Measurements from ENCODE around the gene ADARB2.

- TF ChIP-seq MAX (IDR thresholded peaks at IDR 0.05; ENCODE audit: low read depth, low read length) (no peak), ZSCAN29 (IDR thresholded peaks at IDR 0.05) (no peak), DPF2 (IDR thresholded peaks at IDR 0.05) (no peak), ESRRA (IDR thresholded peaks at IDR 0.05; ENCODE audit: low read length) (no peak), STAT1 (conservative IDR thresholded peaks at IDR 0.05) (no peak), ZNF274 (IDR thresholded peaks at IDR 0.05; ENCODE audit: insufficient read depth, insufficient read length) (no peak), MXI1 (IDR thresholded peaks at IDR 0.05; ENCODE audit: low read depth, low read length) (no peak), SRF (IDR thresholded peaks at IDR 0.05; ENCODE audit: low read depth in 2 of 2, low read length in 2 of 2) (no peak)
- TF ChIP-seq, protein P1, sequence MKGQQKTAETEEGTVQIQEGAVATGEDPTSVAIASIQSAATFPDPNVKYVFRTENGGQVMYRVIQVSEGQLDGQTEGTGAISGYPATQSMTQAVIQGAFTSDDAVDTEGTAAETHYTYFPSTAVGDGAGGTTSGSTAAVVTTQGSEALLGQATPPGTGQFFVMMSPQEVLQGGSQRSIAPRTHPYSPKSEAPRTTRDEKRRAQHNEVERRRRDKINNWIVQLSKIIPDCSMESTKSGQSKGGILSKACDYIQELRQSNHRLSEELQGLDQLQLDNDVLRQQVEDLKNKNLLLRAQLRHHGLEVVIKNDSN (IDR thresholded peaks at IDR 0.05; ENCODE audit: borderline replicate concordance, extremely low read length, insufficient read depth, low read depth, low read length): no peak
- TF ChIP-seq, protein P2, sequence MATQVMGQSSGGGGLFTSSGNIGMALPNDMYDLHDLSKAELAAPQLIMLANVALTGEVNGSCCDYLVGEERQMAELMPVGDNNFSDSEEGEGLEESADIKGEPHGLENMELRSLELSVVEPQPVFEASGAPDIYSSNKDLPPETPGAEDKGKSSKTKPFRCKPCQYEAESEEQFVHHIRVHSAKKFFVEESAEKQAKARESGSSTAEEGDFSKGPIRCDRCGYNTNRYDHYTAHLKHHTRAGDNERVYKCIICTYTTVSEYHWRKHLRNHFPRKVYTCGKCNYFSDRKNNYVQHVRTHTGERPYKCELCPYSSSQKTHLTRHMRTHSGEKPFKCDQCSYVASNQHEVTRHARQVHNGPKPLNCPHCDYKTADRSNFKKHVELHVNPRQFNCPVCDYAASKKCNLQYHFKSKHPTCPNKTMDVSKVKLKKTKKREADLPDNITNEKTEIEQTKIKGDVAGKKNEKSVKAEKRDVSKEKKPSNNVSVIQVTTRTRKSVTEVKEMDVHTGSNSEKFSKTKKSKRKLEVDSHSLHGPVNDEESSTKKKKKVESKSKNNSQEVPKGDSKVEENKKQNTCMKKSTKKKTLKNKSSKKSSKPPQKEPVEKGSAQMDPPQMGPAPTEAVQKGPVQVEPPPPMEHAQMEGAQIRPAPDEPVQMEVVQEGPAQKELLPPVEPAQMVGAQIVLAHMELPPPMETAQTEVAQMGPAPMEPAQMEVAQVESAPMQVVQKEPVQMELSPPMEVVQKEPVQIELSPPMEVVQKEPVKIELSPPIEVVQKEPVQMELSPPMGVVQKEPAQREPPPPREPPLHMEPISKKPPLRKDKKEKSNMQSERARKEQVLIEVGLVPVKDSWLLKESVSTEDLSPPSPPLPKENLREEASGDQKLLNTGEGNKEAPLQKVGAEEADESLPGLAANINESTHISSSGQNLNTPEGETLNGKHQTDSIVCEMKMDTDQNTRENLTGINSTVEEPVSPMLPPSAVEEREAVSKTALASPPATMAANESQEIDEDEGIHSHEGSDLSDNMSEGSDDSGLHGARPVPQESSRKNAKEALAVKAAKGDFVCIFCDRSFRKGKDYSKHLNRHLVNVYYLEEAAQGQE (IDR thresholded peaks at IDR 0.05; ENCODE audit: low read depth, low read length): no peak
- TF ChIP-seq, protein P3, sequence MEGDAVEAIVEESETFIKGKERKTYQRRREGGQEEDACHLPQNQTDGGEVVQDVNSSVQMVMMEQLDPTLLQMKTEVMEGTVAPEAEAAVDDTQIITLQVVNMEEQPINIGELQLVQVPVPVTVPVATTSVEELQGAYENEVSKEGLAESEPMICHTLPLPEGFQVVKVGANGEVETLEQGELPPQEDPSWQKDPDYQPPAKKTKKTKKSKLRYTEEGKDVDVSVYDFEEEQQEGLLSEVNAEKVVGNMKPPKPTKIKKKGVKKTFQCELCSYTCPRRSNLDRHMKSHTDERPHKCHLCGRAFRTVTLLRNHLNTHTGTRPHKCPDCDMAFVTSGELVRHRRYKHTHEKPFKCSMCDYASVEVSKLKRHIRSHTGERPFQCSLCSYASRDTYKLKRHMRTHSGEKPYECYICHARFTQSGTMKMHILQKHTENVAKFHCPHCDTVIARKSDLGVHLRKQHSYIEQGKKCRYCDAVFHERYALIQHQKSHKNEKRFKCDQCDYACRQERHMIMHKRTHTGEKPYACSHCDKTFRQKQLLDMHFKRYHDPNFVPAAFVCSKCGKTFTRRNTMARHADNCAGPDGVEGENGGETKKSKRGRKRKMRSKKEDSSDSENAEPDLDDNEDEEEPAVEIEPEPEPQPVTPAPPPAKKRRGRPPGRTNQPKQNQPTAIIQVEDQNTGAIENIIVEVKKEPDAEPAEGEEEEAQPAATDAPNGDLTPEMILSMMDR (IDR thresholded peaks at IDR 0.05 in 2 of 3, conservative IDR thresholded peaks at IDR 0.05 in 1 of 3; ENCODE audit: control insufficient read depth in 2 of 3, extremely low read depth in 1 of 3, insufficient read depth in 1 of 3, low read depth in 3 of 3, low read length in 3 of 3): no peak
- TF ChIP-seq, protein P4, sequence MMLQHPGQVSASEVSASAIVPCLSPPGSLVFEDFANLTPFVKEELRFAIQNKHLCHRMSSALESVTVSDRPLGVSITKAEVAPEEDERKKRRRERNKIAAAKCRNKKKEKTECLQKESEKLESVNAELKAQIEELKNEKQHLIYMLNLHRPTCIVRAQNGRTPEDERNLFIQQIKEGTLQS (IDR thresholded peaks at IDR 0.05; ENCODE audit: borderline replicate concordance, extremely low read depth, low read depth, low read length): no peak
Observed at GRCh38 chr10:1514681-1515080, 222.6 kb downstream of the ADARB2 start.

All from GM12878 (cell line).